HEK293T (cell line): ENCODE measurements around the gene APBA2.

Experiments used
- CTCF ChIA-PET: fragments of 350-600 bp; formaldehyde crosslinking; extraction: SDS; loops from one replicate; lab custom pipeline; 2021; ENCODE audit warnings: antibody characterized with exemption, inconsistent platforms; lab: Yijun Ruan, JAX
- POLR2A ChIA-PET: fragments of 350-600 bp; formaldehyde crosslinking; extraction: SDS; loops from one replicate; lab custom pipeline; 2020; ENCODE audit warnings: antibody characterized with exemption, inconsistent platforms; lab: Yijun Ruan, JAX
- DNase-seq: peaks from one replicate; pipeline ENCODE4 v3.0.0; 2012; ENCODE audit warnings: mixed read lengths; ENCODE audit errors: extremely low spot score
- ARNT ChIP-seq: fragments of 450-650 bp; IDR thresholded peaks from 2 replicates; pipeline ENCODE4 v1.6.1; 2017; ENCODE audit warnings: mild to moderate bottlenecking
- BHLHE40 ChIP-seq: fragments of 450-650 bp; IDR thresholded peaks from 2 replicates; pipeline ENCODE4 v1.6.1; 2016; ENCODE audit warnings: mild to moderate bottlenecking, moderate library complexity, borderline replicate concordance
- CTBP1 ChIP-seq: fragments of 450-650 bp; IDR thresholded peaks from 2 replicates; pipeline ENCODE4 v1.6.1; 2016; ENCODE audit warnings: borderline replicate concordance
- ELF4 ChIP-seq: fragments of 450-650 bp; IDR thresholded peaks from 2 replicates; pipeline ENCODE4 v1.6.1; 2017; ENCODE audit warnings: antibody characterized with exemption
- FOXA1 ChIP-seq: fragments of 450-650 bp; IDR thresholded peaks from 2 replicates; pipeline ENCODE4 v1.6.1; 2016; ENCODE audit warnings: mild to moderate bottlenecking
- FOXK2 ChIP-seq: fragments of 450-650 bp; IDR thresholded peaks from 2 replicates; pipeline ENCODE4 v1.6.1; 2016; ENCODE audit warnings: mild to moderate bottlenecking
- FOXM1 ChIP-seq: fragments of 450-650 bp; IDR thresholded peaks from 2 replicates; pipeline ENCODE4 v1.6.1; 2017; ENCODE audit warnings: mild to moderate bottlenecking, borderline replicate concordance
- HDGF ChIP-seq: fragments of 450-650 bp; IDR thresholded peaks from 2 replicates; pipeline ENCODE4 v1.6.1; 2017; ENCODE audit warnings: antibody characterized with exemption, borderline replicate concordance
- L3MBTL2 ChIP-seq: fragments of 450-650 bp; conservative IDR thresholded peaks from 2 replicates; pipeline ENCODE4 v1.6.1; 2016; ENCODE audit warnings: mild to moderate bottlenecking
- LEF1 ChIP-seq: fragments of 450-650 bp; IDR thresholded peaks from 2 replicates; pipeline ENCODE4 v1.6.1; 2017; ENCODE audit warnings: mild to moderate bottlenecking, borderline replicate concordance
- NFRKB ChIP-seq: fragments of 450-650 bp; IDR thresholded peaks from 2 replicates; pipeline ENCODE4 v1.6.1; 2016; ENCODE audit warnings: mild to moderate bottlenecking, moderate library complexity
- PKNOX1 ChIP-seq: fragments of 450-650 bp; IDR thresholded peaks from 2 replicates; pipeline ENCODE4 v1.6.1; 2016
- SP1 ChIP-seq: fragments of 450-650 bp; IDR thresholded peaks from 2 replicates; pipeline ENCODE4 v1.6.1; 2017
- SUZ12 ChIP-seq: fragments of 450-650 bp; IDR thresholded peaks from 2 replicates; pipeline ENCODE4 v1.6.1; 2016; ENCODE audit warnings: mild to moderate bottlenecking
- TARDBP ChIP-seq: fragments of 450-650 bp; IDR thresholded peaks from 2 replicates; pipeline ENCODE4 v1.6.1; 2016
- ZNF384 ChIP-seq: fragments of 450-650 bp; IDR thresholded peaks from 2 replicates; pipeline ENCODE4 v1.6.1; 2016

The APBA2 gene

DNA sequence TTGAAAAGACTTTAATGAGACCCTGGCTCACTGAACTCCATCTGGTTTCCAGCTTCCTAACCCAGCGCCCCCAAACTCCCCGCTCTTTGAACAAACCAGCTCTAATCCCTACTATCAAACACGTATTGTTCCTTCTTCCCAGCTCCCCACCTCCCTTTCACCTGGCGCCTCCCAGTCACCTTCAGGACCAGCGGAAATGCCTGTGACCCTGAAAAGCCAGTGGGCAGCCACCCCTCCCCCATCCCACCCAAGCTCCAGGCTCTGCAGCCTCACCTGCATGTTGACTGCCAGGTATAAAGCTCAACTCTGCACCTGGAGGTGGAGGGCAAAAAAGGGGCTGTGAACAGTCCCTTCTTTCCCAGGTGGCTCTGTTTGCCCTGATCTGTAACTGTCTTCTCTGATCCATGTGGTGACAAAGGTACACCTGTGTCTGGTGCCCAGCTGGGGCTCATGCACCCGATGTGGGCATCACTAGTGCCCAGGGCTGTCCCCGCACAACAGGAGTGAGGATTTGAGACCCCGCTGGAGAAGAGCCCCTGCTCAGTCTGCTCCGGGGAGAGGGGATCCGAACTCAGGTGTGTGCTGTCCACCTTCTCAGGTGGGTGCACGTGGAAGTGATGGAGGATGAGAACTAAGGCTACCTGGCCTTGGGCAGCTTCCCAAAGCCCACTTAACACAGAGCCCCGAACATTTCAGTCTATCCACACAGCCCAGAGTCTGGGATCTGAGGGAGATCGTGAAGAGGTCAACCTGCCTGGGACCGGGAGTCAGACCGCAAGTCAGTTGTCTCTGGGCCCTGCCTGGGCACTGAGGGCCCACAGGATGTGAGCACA, 254.9 kb downstream of the APBA2 start:
- no peak for TF ChIP-seq NFRKB
- no peak for TF ChIP-seq L3MBTL2
- no peak for TF ChIP-seq PKNOX1
- ChIA-PET POLR2A (no interaction called here), CTCF (interaction anchor here (0.5 to 2.0 kb wide), 15 partner anchors 9 to 483 kb away, joined by 3 to 8 read pairs (median 4); no protein-coding TSS in a partner anchor)
- no peak for DNase-seq

- CTCF ChIA-PET: no interaction called here
- POLR2A ChIA-PET: no interaction called here
- TF ChIP-seq ARNT (no peak), ELF4 (no peak), BHLHE40 (no peak), SP1 (no peak), FOXM1 (no peak), FOXA1 (no peak), ZNF384 (no peak), LEF1 (no peak)
These were observed 255.7 kb downstream of the APBA2 start for GRCh38 chr15:29141308-29142128.

GRCh38 chr15:29142129-29142747, 256.5 kb downstream of the APBA2 start:
- ChIA-PET POLR2A (no interaction called here), CTCF (no interaction called here)
- DNase-seq: no peak
- TF ChIP-seq ELF4: no peak
- TF ChIP-seq L3MBTL2: no peak
- TF ChIP-seq HDGF: no peak
- TF ChIP-seq SP1: no peak
- TF ChIP-seq LEF1: no peak
- TF ChIP-seq ARNT: no peak
- TF ChIP-seq CTBP1: no peak
- no peak for TF ChIP-seq ZNF384
- no peak for TF ChIP-seq NFRKB
- no peak for TF ChIP-seq FOXA1
- no peak for TF ChIP-seq PKNOX1
- TF ChIP-seq SUZ12: no peak
- TF ChIP-seq BHLHE40: no peak
- no peak for TF ChIP-seq FOXM1

More at GRCh38 chr15:29141308-29142128, 255.7 kb downstream of the APBA2 start:
- DNase-seq: no peak

- ChIA-PET CTCF (no interaction called here), POLR2A (no interaction called here)
- DNase-seq: no peak
- no peak for TF ChIP-seq FOXK2
- no peak for TF ChIP-seq ARNT
- TF ChIP-seq TARDBP: no peak
- TF ChIP-seq CTBP1: no peak
- no peak for TF ChIP-seq FOXM1
- TF ChIP-seq FOXA1: no peak
- TF ChIP-seq PKNOX1: no peak
- no peak for TF ChIP-seq ELF4
- no peak for TF ChIP-seq L3MBTL2
- no peak for TF ChIP-seq LEF1
- no peak for TF ChIP-seq BHLHE40
- TF ChIP-seq SUZ12: no peak
- TF ChIP-seq HDGF: no peak
- no peak for TF ChIP-seq NFRKB
These were observed 257.5 kb downstream of the APBA2 start for GRCh38 chr15:29143293-29143692.

- POLR2A ChIA-PET: no interaction called here
- CTCF ChIA-PET: no interaction called here
- TF ChIP-seq BHLHE40 (no peak), FOXK2 (no peak), CTBP1 (no peak), SP1 (no peak), FOXA1 (no peak), PKNOX1 (no peak), SUZ12 (no peak), ARNT (no peak), L3MBTL2 (no peak), NFRKB (no peak), FOXM1 (no peak), HDGF (no peak), ELF4 (no peak), TARDBP (no peak)
These were observed 258.3 kb downstream of the APBA2 start for GRCh38 chr15:29143909-29144635.

More at GRCh38 chr15:29143909-29144635, 258.3 kb downstream of the APBA2 start:
- DNase-seq: no peak
